Stimulated activated CD4-positive, alpha-beta T cell treated with anti-CD3 and anti-CD28 coated beads, Interleukin-15, amount 100 ng/mL, for 24 hours (primary cell): ENCODE data around the gene TMX1.

ENCODE experiments used
- DNase-seq: peaks from one replicate; pipeline ENCODE4 v3.0.0-alpha.2; 2020

TMX1 gene

GRCh38 chr14:51244591-51244990 is 4.5 kb downstream of the TMX1 start:
- no peak for DNase-seq

GRCh38 chr14:51246032-51246431 is 6.0 kb downstream of the TMX1 start:
- DNase-seq = no peak

- DNase-seq = no peak
These were observed 8.3 kb downstream of the TMX1 start for GRCh38 chr14:51248016-51248987.

- DNase-seq = no peak
These were observed 11.4 kb downstream of the TMX1 start for GRCh38 chr14:51251486-51251885.

GRCh38 chr14:51253880-51254279 is 13.8 kb downstream of the TMX1 start:
- no peak for DNase-seq

- no peak for DNase-seq
These were observed 18.2 kb downstream of the TMX1 start for GRCh38 chr14:51258280-51258679.

GRCh38 chr14:51258788-51259187 is 18.7 kb downstream of the TMX1 start:
- no peak for DNase-seq

- no peak for DNase-seq
These were observed 20.2 kb downstream of the TMX1 start for GRCh38 chr14:51260225-51260624.

- DNase-seq = no peak
These were observed 21.1 kb downstream of the TMX1 start for GRCh38 chr14:51261151-51261550.

GRCh38 chr14:51262868-51263267 is 22.8 kb downstream of the TMX1 start:
- no peak for DNase-seq

GRCh38 chr14:51269634-51270033 is 29.6 kb downstream of the TMX1 start:
- no peak for DNase-seq

GRCh38 chr14:51276605-51277004 is 36.6 kb downstream of the TMX1 start:
- DNase-seq = no peak

- no peak for DNase-seq
These were observed 37.8 kb downstream of the TMX1 start for GRCh38 chr14:51277753-51278415.

- DNase-seq = no peak
These were observed 42.5 kb downstream of the TMX1 start for GRCh38 chr14:51282517-51282916.

GRCh38 chr14:51283402-51284085 is 43.5 kb downstream of the TMX1 start:
- no peak for DNase-seq

GRCh38 chr14:51284241-51284640 is 44.2 kb downstream of the TMX1 start:
- no peak for DNase-seq

- DNase-seq = no peak
These were observed 45.1 kb downstream of the TMX1 start for GRCh38 chr14:51285120-51285519.

GRCh38 chr14:51289169-51289568 is 49.1 kb downstream of the TMX1 start:
- DNase-seq = no peak

- DNase-seq = no peak
These were observed 50.1 kb downstream of the TMX1 start for GRCh38 chr14:51290132-51290531.

- DNase-seq = no peak
These were observed 51.0 kb downstream of the TMX1 start for GRCh38 chr14:51291016-51291415.

- no peak for DNase-seq
These were observed 53.3 kb downstream of the TMX1 start for GRCh38 chr14:51293149-51293911.

GRCh38 chr14:51293912-51294389 is 53.9 kb downstream of the TMX1 start:
- DNase-seq = no peak
